Calu3 (cell line): ENCODE measurements around the gene IGFBPL1. TPM values are rescaled to one million over a fixed set of nuclear protein-coding genes. Genes with fewer than 3 reads are reported as not detected.

Experiments used
- BruUV-seq: library from RNA; stranded (reverse); fragments of 400-500 nt; replicated peaks from 2 replicates; lab custom pipeline; 2021; lab: Mats Ljungman, UMichigan
- CTCF ChIA-PET: fragments of 300-600 bp; sonication (Branson Sonifier 250); formaldehyde crosslinking; loops from one replicate; lab custom pipeline; 2022; ENCODE audit warnings: antibody characterized with exemption; lab: Charles Lee
- DNase-seq: peaks from one replicate; pipeline ENCODE4 v3.0.0; 2022
- H3K27ac Mint-ChIP-seq: one replicate; pipeline ENCODE4 v1.8.0; 2022; ENCODE audit warnings: mixed read lengths; ENCODE audit not compliant: unreplicated experiment
- H3K27me3 Mint-ChIP-seq: one replicate; pipeline ENCODE4 v1.8.0; 2022; ENCODE audit warnings: mixed read lengths; ENCODE audit not compliant: unreplicated experiment
- H3K36me3 Mint-ChIP-seq: one replicate; pipeline ENCODE4 v1.8.0; 2022; ENCODE audit warnings: mild to moderate bottlenecking, moderate library complexity, mixed read lengths; ENCODE audit not compliant: insufficient read depth, unreplicated experiment
- H3K4me1 Mint-ChIP-seq: one replicate; pipeline ENCODE4 v1.8.0; 2022; ENCODE audit warnings: mild to moderate bottlenecking, low read depth, mixed read lengths; ENCODE audit not compliant: unreplicated experiment
- H3K4me3 Mint-ChIP-seq: one replicate; pipeline ENCODE4 v1.8.0; 2022; ENCODE audit warnings: mild to moderate bottlenecking, low read depth, moderate library complexity, mixed read lengths; ENCODE audit not compliant: unreplicated experiment
- H3K9me3 Mint-ChIP-seq: one replicate; pipeline ENCODE4 v1.8.0; 2022; ENCODE audit warnings: low read depth, mixed read lengths; ENCODE audit not compliant: unreplicated experiment
- CTCF ChIP-seq: fragments of 200-600 bp; IDR thresholded peaks from one replicate; pipeline ENCODE4 v1.8.0; 2022; ENCODE audit warnings: antibody characterized with exemption; ENCODE audit not compliant: unreplicated experiment
- intact Hi-C: fragments of 100-400 bp; cut with micrococcal nuclease; formaldehyde crosslinking; loops from one replicate; pipeline ENCODE4 v1.10.0; 2022; ENCODE audit not compliant: unreplicated experiment
- total RNA-seq: library from RNA; stranded (reverse); gene quantifications from 2 replicates; pipeline ENCODE4 v1.2.3, GENCODE V29; 2022

Gene IGFBPL1
- total RNA-seq, 1 experiment from 2014 or later = 2.0 TPM

- CTCF ChIA-PET = no interaction called here
- Mint-ChIP-seq H3K27me3 (no peaks in the 10 kb centered on the region), H3K4me1 (peaks cover 8% of the 10 kb centered on the region), H3K27ac (no peak overlapping the region), H3K36me3 (peaks cover 12% of the 10 kb centered on the region), H3K4me3 (no peak overlapping the region), H3K9me3 (no peaks in the 10 kb centered on the region)
- DNase-seq = no peak
- no peak for TF ChIP-seq CTCF
- intact Hi-C loops = no loop called here
- no TSS peak for BruUV-seq
These were observed 28.4 kb downstream of the IGFBPL1 start for GRCh38 chr9:38395653-38396370.

- Mint-ChIP-seq H3K4me1 (peaks cover 8% of the 10 kb centered on the region), H3K4me3 (no peak overlapping the region), H3K9me3 (no peaks in the 10 kb centered on the region), H3K27me3 (no peaks in the 10 kb centered on the region), H3K27ac (no peak overlapping the region), H3K36me3 (peaks cover 12% of the 10 kb centered on the region)
- CTCF ChIA-PET = no interaction called here
- no peak for DNase-seq
- BruUV-seq = no TSS peak
- TF ChIP-seq CTCF = no peak
- intact Hi-C loops = no loop called here
These were observed 29.8 kb downstream of the IGFBPL1 start for GRCh38 chr9:38394416-38394815.

DNA sequence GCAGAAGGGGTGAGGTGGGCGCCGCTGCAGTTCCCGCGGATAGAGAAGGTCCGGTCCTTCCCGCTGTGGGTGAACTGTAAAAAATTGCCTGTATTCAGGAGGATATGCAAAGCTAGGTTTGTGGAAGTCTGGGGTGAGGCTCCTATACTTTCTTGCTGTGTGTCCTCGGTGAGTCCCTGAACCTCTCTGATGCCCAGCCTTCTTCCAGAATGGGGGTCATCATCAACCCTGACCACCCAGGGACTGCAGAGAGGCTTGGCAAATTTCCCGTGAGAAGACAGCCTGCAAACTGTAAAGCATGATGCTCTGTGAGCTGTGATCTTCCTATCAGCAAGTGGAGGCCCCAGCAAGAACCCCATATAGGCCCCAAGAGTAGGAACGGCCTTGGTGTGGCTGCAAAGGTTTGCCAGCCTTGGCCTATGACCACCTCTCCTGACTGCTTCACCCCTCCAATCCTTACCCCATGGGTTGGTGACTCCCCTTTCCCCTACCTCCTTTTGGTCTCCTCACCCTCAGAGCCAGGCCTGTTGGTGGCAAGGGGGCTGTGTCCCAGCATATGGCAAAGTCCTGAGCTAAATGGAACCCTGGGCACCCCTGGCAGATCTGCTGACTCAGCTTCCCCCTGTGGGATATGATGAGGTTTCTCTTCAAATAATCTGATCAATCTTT, 31.0 kb downstream of the IGFBPL1 start:
- CTCF ChIA-PET = no interaction called here
- intact Hi-C loops = no loop called here
- DNase-seq = no peak
- no peak for TF ChIP-seq CTCF
- Mint-ChIP-seq H3K27ac (peak overlapping the region; percentile 66), H3K4me3 (peak overlapping the region; percentile 78), H3K9me3 (no peaks in the 10 kb centered on the region), H3K36me3 (peaks cover 12% of the 10 kb centered on the region), H3K4me1 (peaks cover 8% of the 10 kb centered on the region), H3K27me3 (no peaks in the 10 kb centered on the region)
- BruUV-seq = TSS peak; percentile 46

DNA sequence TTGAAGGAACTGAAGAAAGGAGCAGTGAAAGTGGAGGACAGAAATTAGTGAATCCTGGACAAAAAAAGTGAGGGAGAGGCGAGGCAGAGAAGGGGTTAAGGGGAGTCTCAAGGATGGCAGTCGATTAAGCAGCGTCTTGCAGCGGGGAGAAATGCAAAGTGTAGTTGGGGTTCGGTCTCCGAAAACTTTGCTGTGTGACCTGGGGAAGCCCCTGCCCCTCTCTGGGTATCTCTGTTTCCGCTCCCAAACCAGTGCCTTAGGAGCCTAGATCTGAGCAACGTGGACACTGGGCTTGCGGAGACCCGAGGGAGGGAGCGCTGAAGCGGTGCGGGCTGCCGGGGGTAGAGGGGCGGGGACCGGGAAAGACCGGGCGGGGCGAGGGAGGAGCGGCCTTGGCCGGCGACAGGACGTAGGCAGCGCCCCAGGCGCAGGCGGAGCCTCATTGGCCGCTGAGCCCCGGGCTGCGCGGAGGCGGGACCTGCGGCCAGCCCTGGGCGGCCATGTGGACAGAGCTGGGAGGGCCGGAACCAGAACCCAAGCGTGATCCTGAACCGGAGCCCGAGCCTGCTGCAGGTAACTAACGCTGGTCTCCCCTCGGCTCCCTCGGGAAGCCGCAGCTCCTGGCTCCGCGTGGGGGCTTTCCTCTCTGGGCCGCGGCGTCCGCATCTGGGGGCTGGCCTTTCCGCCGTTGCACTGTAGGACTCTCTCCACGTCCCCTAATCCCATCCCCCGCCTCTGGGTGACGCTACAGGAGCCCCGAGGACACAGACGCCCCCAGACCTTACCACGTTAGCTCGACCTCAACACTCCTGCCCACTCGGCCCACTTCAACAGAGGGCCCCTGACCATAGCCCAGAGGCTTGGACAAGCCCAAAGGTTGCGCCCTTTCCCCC, 31.8 kb downstream of the IGFBPL1 start, which contains the start of gene ALDH1B1:
Gene ALDH1B1 (plus strand): TSS at position 468 of the 893 bp plus-strand sequence. CDS start 3,047 bp downstream, outside the sequence.
- H3K9me3 Mint-ChIP-seq = no peaks in the 10 kb centered on the region
- CTCF ChIA-PET = no interaction called here
- no peak for TF ChIP-seq CTCF
- no peaks in the 10 kb centered on the region for H3K27me3 Mint-ChIP-seq
- peak within 1 kb of the TSS; percentile 66 for H3K27ac Mint-ChIP-seq
- intact Hi-C loops = no loop called here
- H3K4me1 Mint-ChIP-seq = peaks cover 8% of the 10 kb centered on the region
- no TSS peak for BruUV-seq
- DNase-seq = peak; percentile 67
- peaks cover 12% of the 10 kb centered on the region for H3K36me3 Mint-ChIP-seq
- peak within 1 kb of the TSS; percentile 78 for H3K4me3 Mint-ChIP-seq
